H9 (cell line): Measurements from ENCODE around the gene PTPN13. TPM values are rescaled to one million over a fixed set of nuclear protein-coding genes. Genes with fewer than 3 reads are reported as not detected.

Source experiments
- DNase-seq: peaks from one replicate; pipeline ENCODE4 v3.0.0-alpha.2; 2017
- H2AFZ ChIP-seq: one replicate; pipeline ENCODE4 v1.6.1; 2013; ENCODE audit warnings: mild to moderate bottlenecking, low read length, control low read depth, moderate library complexity
- H2AK5ac ChIP-seq: 2 replicates; pipeline ENCODE4 v1.6.1; 2013; ENCODE audit warnings: low read length, control low read depth, mixed read lengths; ENCODE audit not compliant: insufficient read length
- H2BK120ac ChIP-seq: one replicate; pipeline ENCODE4 v1.6.1; 2013; ENCODE audit warnings: low read depth, mild to moderate bottlenecking, low read length, control low read depth, inconsistent platforms; ENCODE audit not compliant: poor library complexity, severe bottlenecking
- H2BK12ac ChIP-seq: 2 replicates; pipeline ENCODE4 v1.6.1; 2013; ENCODE audit warnings: low read length, control low read depth, mixed read lengths, low read depth; ENCODE audit not compliant: insufficient read length
- H2BK15ac ChIP-seq: 2 replicates; pipeline ENCODE4 v1.6.1; 2013; ENCODE audit warnings: low read depth, low read length, control low read depth
- H2BK20ac ChIP-seq: one replicate; pipeline ENCODE4 v1.6.1; 2013; ENCODE audit warnings: low read depth, mild to moderate bottlenecking, low read length, control low read depth, inconsistent platforms; ENCODE audit not compliant: poor library complexity, severe bottlenecking
- H2BK5ac ChIP-seq: 2 replicates; pipeline ENCODE4 v1.6.1; 2013; ENCODE audit warnings: low read length, control low read depth, mixed read lengths; ENCODE audit not compliant: insufficient read length
- H3K14ac ChIP-seq: 2 replicates; pipeline ENCODE4 v1.6.1; 2013; ENCODE audit warnings: low read length, control low read depth; ENCODE audit not compliant: insufficient read depth
- H3K18ac ChIP-seq: 2 replicates; pipeline ENCODE4 v1.6.1; 2013; ENCODE audit warnings: low read depth, mild to moderate bottlenecking, mixed read lengths, low read length, control low read depth; ENCODE audit not compliant: insufficient read length
- H3K23ac ChIP-seq: 2 replicates; pipeline ENCODE4 v1.6.1; 2013; ENCODE audit warnings: low read length, control low read depth, mixed read lengths, low read depth; ENCODE audit not compliant: insufficient read length
- H3K23me2 ChIP-seq: 2 replicates; pipeline ENCODE4 v1.6.1; 2013; ENCODE audit warnings: low read depth, mild to moderate bottlenecking, mixed read lengths, low read length, control low read depth; ENCODE audit not compliant: insufficient read length, poor library complexity, severe bottlenecking
- H3K27ac ChIP-seq: 2 replicates; pipeline ENCODE4 v1.5.1; 2013; ENCODE audit warnings: low read length, control low read depth, mixed read lengths, low read depth; ENCODE audit not compliant: insufficient read length
- H3K27me3 ChIP-seq: 2 replicates; pipeline ENCODE4 v1.6.1; 2013; ENCODE audit warnings: low read length, control low read depth, inconsistent platforms; ENCODE audit not compliant: insufficient read depth
- H3K4ac ChIP-seq: 2 replicates; pipeline ENCODE4 v1.6.1; 2013; ENCODE audit warnings: low read depth, mild to moderate bottlenecking, control low read depth, inconsistent platforms, low read length, moderate library complexity
- H3K4me1 ChIP-seq: 2 replicates; pipeline ENCODE4 v1.6.1; 2013; ENCODE audit warnings: low read length, control low read depth, inconsistent platforms; ENCODE audit not compliant: insufficient read depth
- H3K4me2 ChIP-seq: 2 replicates; pipeline ENCODE4 v1.6.1; 2013; ENCODE audit warnings: low read length, control low read depth, mixed read lengths; ENCODE audit not compliant: insufficient read length, insufficient read depth
- H3K56ac ChIP-seq: 2 replicates; pipeline ENCODE4 v1.6.1; 2013; ENCODE audit warnings: low read depth, mild to moderate bottlenecking, mixed read lengths, low read length, control low read depth; ENCODE audit not compliant: insufficient read length
- H3K79me1 ChIP-seq: 2 replicates; pipeline ENCODE4 v1.6.1; 2013; ENCODE audit warnings: low read depth, mild to moderate bottlenecking, moderate library complexity, low read length, control low read depth, inconsistent platforms; ENCODE audit not compliant: insufficient read depth, poor library complexity, severe bottlenecking
- H3K79me2 ChIP-seq: 2 replicates; pipeline ENCODE4 v1.6.1; 2013; ENCODE audit warnings: low read length, control low read depth, inconsistent platforms; ENCODE audit not compliant: insufficient read depth
- H3K9ac ChIP-seq: 2 replicates; pipeline ENCODE4 v1.6.1; 2013; ENCODE audit warnings: low read length, control low read depth, mixed read lengths; ENCODE audit not compliant: insufficient read length; ENCODE audit errors: extremely low read depth
- H3K9me3 ChIP-seq: one replicate; pipeline ENCODE4 v1.6.1; 2013; ENCODE audit warnings: low read depth, low read length, inconsistent platforms; ENCODE audit not compliant: control insufficient read depth
- H3T11ph ChIP-seq: one replicate; pipeline ENCODE4 v1.6.1; 2013; ENCODE audit warnings: mild to moderate bottlenecking, low read length, control low read depth, inconsistent platforms
- H4K20me1 ChIP-seq: one replicate; pipeline ENCODE4 v1.6.1; 2013; ENCODE audit not compliant: control insufficient read depth, insufficient read length, insufficient read depth
- H4K5ac ChIP-seq: 2 replicates; pipeline ENCODE4 v1.6.1; 2013; ENCODE audit warnings: low read depth, mild to moderate bottlenecking, mixed read lengths, low read length, control low read depth; ENCODE audit not compliant: insufficient read length
- H4K8ac ChIP-seq: replicated peaks from 2 replicates; pipeline ENCODE4 v1.6.1; 2013; ENCODE audit warnings: low read length, control low read depth, mixed read lengths, low read depth; ENCODE audit not compliant: insufficient read length
- H4K91ac ChIP-seq: 2 replicates; pipeline ENCODE4 v1.6.1; 2013; ENCODE audit warnings: low read depth, mild to moderate bottlenecking, moderate library complexity, mixed read lengths, low read length, control low read depth; ENCODE audit not compliant: insufficient read length
- H3K27ac Mint-ChIP-seq, 3 experiments: 2 replicates in 2 of 3; 3 replicates in 1 of 3; pipeline ENCODE4 v1.8.0; 2020 to 2021; ENCODE audit warnings: mixed read lengths in 3 of 3, mild to moderate bottlenecking in 1 of 3, moderate library complexity in 1 of 3
- H3K27me3 Mint-ChIP-seq: 2 replicates; pipeline ENCODE4 v1.8.0; 2021; ENCODE audit warnings: low read depth, mild to moderate bottlenecking, moderate library complexity, mixed read lengths
- H3K36me3 Mint-ChIP-seq, 3 experiments: 2 replicates in 2 of 3; 3 replicates in 1 of 3; pipeline ENCODE4 v1.8.0; 2020 to 2021; ENCODE audit warnings: low read depth in 3 of 3, mixed read lengths in 3 of 3; ENCODE audit not compliant: insufficient read depth in 1 of 3
- H3K4me1 Mint-ChIP-seq, 2 experiments: 2 replicates each; pipeline ENCODE4 v1.8.0; 2020; ENCODE audit warnings: mixed read lengths in 2 of 2
- H3K4me3 Mint-ChIP-seq, 2 experiments: 2 replicates in 1 of 2; 3 replicates in 1 of 2; pipeline ENCODE4 v1.8.0; 2020 to 2021; ENCODE audit warnings: mild to moderate bottlenecking in 2 of 2, mixed read lengths in 2 of 2, moderate library complexity in 1 of 2
- H3K9me3 Mint-ChIP-seq, 2 experiments: 2 replicates in 1 of 2; 3 replicates in 1 of 2; pipeline ENCODE4 v1.8.0; 2020; ENCODE audit warnings: mild to moderate bottlenecking in 2 of 2, mixed read lengths in 2 of 2, moderate library complexity in 1 of 2
- CTCF ChIP-seq: fragments of 200-600 bp; sonication (generic); conservative IDR thresholded peaks from 3 replicates; pipeline ENCODE4 v1.8.0; 2021; ENCODE audit warnings: antibody characterized with exemption, mild to moderate bottlenecking
- WGBS: extraction: QIAGEN DNeasy Blood & Tissue Kit; methylation state at CpG from one replicate; pipeline ENCODE4 v1.1.7; 2013; ENCODE audit warnings: missing lambda C conversion rate, low lambda C conversion rate, mixed read lengths; ENCODE audit not compliant: insufficient read length; ENCODE audit errors: extremely low coverage; 5-methylcytosine and 5-hydroxymethylcytosine counted together
- total RNA-seq: library from RNA; stranded (reverse); gene quantifications from 2 replicates; pipeline ENCODE4 v1.2.1, GENCODE V29; 2021

Gene PTPN13
- total RNA-seq, 1 experiment from 2014 or later, result 34.9 TPM

- no peak overlapping the region for H3T11ph ChIP-seq
- no peaks in the 10 kb centered on the region for H3K23me2 ChIP-seq
- H2BK20ac ChIP-seq, result no peak overlapping the region
- H2BK15ac ChIP-seq, result no peak overlapping the region
- H3K4me1 ChIP-seq, result no peaks in the 10 kb centered on the region; the same call in 1 of the 2 replicates
- H3K4ac ChIP-seq, result no peak overlapping the region
- WGBS, result no CpG with 5 or more reads among the region's 3 CpGs
- H4K20me1 ChIP-seq, result no peaks in the 10 kb centered on the region
- Mint-ChIP-seq H3K9me3 (no peaks in the 10 kb centered on the region), H3K27me3 (no peaks in the 10 kb centered on the region), H3K4me1 (no peaks in the 10 kb centered on the region; a peak in 1 of 4 replicates), H3K4me3 (no peak overlapping the region), H3K27ac (peak overlapping the region in 1 of 3 experiments; percentile 4; a peak in 1 of 7 replicates), H3K36me3 (peaks cover 40 to 73% (median 51%) of the 10 kb centered on the region in 3 experiments)
- no peak overlapping the region for H3K18ac ChIP-seq
- H3K56ac ChIP-seq, result no peak overlapping the region
- no peak overlapping the region for H3K27ac ChIP-seq
- H3K79me1 ChIP-seq, result no peaks in the 10 kb centered on the region
- no peak for DNase-seq
- no peak overlapping the region for H2BK120ac ChIP-seq
- no peak overlapping the region for H2BK12ac ChIP-seq
- no peak overlapping the region for H3K14ac ChIP-seq
- no peaks in the 10 kb centered on the region for H3K27me3 ChIP-seq
- no peak for TF ChIP-seq CTCF
- H3K79me2 ChIP-seq, result no peaks in the 10 kb centered on the region
- no peak overlapping the region for H2BK5ac ChIP-seq
- no peak overlapping the region for H3K9ac ChIP-seq
- no peaks in the 10 kb centered on the region for H3K9me3 ChIP-seq
- H4K8ac ChIP-seq, result no peak overlapping the region
- H4K5ac ChIP-seq, result no peak overlapping the region
- H2AK5ac ChIP-seq, result no peak overlapping the region
- H3K4me2 ChIP-seq, result no peak overlapping the region
- H2AFZ ChIP-seq, result no peak overlapping the region
- H4K91ac ChIP-seq, result no peak overlapping the region
- no peak overlapping the region for H3K23ac ChIP-seq
Measured at GRCh38 chr4:86809809-86810208, 215.7 kb downstream of the PTPN13 start.
